Measurements from ENCODE around the gene NSF.
A peak's percentile ranks its signal among the peaks of the same experiment; 100 is the strongest.

Gene NSF

GRCh38 chr17:46739982-46740381, 149.5 kb downstream of the NSF start:
- Histone ChIP-seq H3K9me3 (ENCODE audit: control extremely low read depth in 1 of 5, control insufficient read depth in 4 of 5, insufficient read depth in 2 of 5, low read depth in 1 of 5, low read length in 4 of 5) (no peaks in the 10 kb centered on the region), H3K27me3 (replicated peaks in 2 of 5; ENCODE audit: control insufficient read depth in 4 of 5, insufficient read depth in 5 of 5, low read length in 4 of 5) (no peaks in the 10 kb centered on the region), H3K4me1 (ENCODE audit: control extremely low read depth in 1 of 4, control insufficient read depth in 4 of 4, insufficient read depth in 4 of 4, low read length in 3 of 4) (peaks cover 3 to 27% (median 14%) of the 10 kb centered on the region in 4 experiments), H3K4me3 (ENCODE audit: control insufficient read depth in 1 of 7, extremely low read depth in 1 of 7, insufficient read depth in 4 of 7, low read depth in 2 of 7, low read length in 6 of 7) (no peak overlapping the region), H3K27ac (ENCODE audit: insufficient read depth in 1 of 2, low read depth in 1 of 2, low read length in 2 of 2, poor library complexity in 1 of 2, severe bottlenecking in 2 of 2) (no peak overlapping the region), H3K36me3 (ENCODE audit: control insufficient read depth in 4 of 4, insufficient read depth in 4 of 4, low read length in 3 of 4) (peaks cover 0 to 8% (median 1%) of the 10 kb centered on the region in 4 experiments)
- DNase-seq, result no peak
- ChIA-PET CTCF (no interaction called here), POLR2A (no interaction called here)

GRCh38 chr17:46741122-46741730, 150.8 kb downstream of the NSF start:
- H3K4me1 ChIP-seq (ENCODE audit: control extremely low read depth in 1 of 4, control insufficient read depth in 4 of 4, insufficient read depth in 4 of 4, low read length in 3 of 4), result peaks cover 3 to 18% (median 8%) of the 10 kb centered on the region in 4 experiments
- ChIA-PET POLR2A (no interaction called here), CTCF (no interaction called here)
- no CpG with 5 or more reads among the region's 2 CpGs for WGBS (ENCODE audit: insufficient coverage)
- H3K27ac ChIP-seq (ENCODE audit: insufficient read depth in 1 of 2, low read depth in 1 of 2, low read length in 2 of 2, poor library complexity in 1 of 2, severe bottlenecking in 2 of 2), result no peak overlapping the region
- no peaks in the 10 kb centered on the region for H3K9me3 ChIP-seq (ENCODE audit: control extremely low read depth in 1 of 5, control insufficient read depth in 4 of 5, insufficient read depth in 2 of 5, low read depth in 1 of 5, low read length in 4 of 5)
- no peak for DNase-seq
- H3K36me3 ChIP-seq (ENCODE audit: control insufficient read depth in 4 of 4, insufficient read depth in 4 of 4, low read length in 3 of 4), result peaks cover 0 to 8% (median 1%) of the 10 kb centered on the region in 4 experiments
- H3K4me3 ChIP-seq (ENCODE audit: control insufficient read depth in 1 of 7, extremely low read depth in 1 of 7, insufficient read depth in 4 of 7, low read depth in 2 of 7, low read length in 6 of 7), result no peak overlapping the region
- H3K27me3 ChIP-seq (replicated peaks in 2 of 5; ENCODE audit: control insufficient read depth in 4 of 5, insufficient read depth in 5 of 5, low read length in 4 of 5), result no peaks in the 10 kb centered on the region

DNA sequence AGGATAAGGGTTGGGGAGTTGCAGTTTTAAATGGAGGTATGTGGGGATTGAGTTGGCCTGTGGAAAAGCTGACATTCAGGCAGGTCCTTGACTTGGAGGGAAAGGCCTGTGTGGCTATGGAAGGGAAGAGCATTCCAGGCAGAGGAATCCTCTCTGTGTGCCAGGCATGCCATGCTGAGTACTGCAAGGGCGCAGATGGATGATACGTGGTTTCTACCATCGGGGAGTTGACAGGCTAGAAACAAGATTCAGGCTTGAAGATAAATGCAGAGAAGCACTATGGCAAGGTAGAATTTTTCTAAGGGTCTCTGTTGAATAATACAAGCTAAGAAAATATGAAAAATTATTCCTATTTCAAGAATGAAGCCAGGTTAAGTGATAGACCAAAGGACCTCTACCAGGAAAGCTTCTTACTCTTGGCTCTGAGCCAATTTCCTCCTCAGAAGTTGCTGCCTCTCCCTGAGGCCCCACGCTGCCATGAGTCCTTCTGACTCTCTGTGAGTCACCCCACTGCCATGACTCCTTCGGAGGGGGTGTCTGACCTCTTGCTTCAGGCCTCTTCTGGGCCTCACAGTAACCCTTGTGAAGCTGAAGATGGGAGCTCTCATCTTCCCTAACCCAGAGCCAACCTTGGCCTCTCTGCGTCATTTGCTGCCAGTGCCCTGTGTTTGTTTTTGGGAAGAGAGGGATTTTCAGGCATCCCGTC, 152.2 kb downstream of the NSF start:
- Histone ChIP-seq H3K4me3 (ENCODE audit: control insufficient read depth in 1 of 7, extremely low read depth in 1 of 7, insufficient read depth in 4 of 7, low read depth in 2 of 7, low read length in 6 of 7) (no peak overlapping the region), H3K4me1 (ENCODE audit: control extremely low read depth in 1 of 4, control insufficient read depth in 4 of 4, insufficient read depth in 4 of 4, low read length in 3 of 4) (peaks cover 3 to 11% (median 6%) of the 10 kb centered on the region in 4 experiments), H3K9me3 (ENCODE audit: control extremely low read depth in 1 of 5, control insufficient read depth in 4 of 5, insufficient read depth in 2 of 5, low read depth in 1 of 5, low read length in 4 of 5) (no peaks in the 10 kb centered on the region), H3K27me3 (replicated peaks in 2 of 5; ENCODE audit: control insufficient read depth in 4 of 5, insufficient read depth in 5 of 5, low read length in 4 of 5) (no peaks in the 10 kb centered on the region), H3K36me3 (ENCODE audit: control insufficient read depth in 4 of 4, insufficient read depth in 4 of 4, low read length in 3 of 4) (peaks cover 0 to 10% (median 1%) of the 10 kb centered on the region in 4 experiments), H3K27ac (ENCODE audit: insufficient read depth in 1 of 2, low read depth in 1 of 2, low read length in 2 of 2, poor library complexity in 1 of 2, severe bottlenecking in 2 of 2) (no peak overlapping the region)
- CTCF ChIA-PET, result interaction anchor here (0.9 to 1.0 kb wide), 3 partner anchors 21 to 93 kb away, joined by 3 read pairs; no protein-coding TSS in a partner anchor
- POLR2A ChIA-PET, result no interaction called here
- WGBS (ENCODE audit: insufficient coverage), result 80% methylated on average over 5 of the region's 7 CpGs
- peak; percentile 9 to 45 (median 34) for DNase-seq

- H3K27ac ChIP-seq (ENCODE audit: insufficient read depth in 1 of 2, low read depth in 1 of 2, low read length in 2 of 2, poor library complexity in 1 of 2, severe bottlenecking in 2 of 2), result no peak overlapping the region
- H3K4me1 ChIP-seq (ENCODE audit: control extremely low read depth in 1 of 4, control insufficient read depth in 4 of 4, insufficient read depth in 4 of 4, low read length in 3 of 4), result peaks cover 3 to 11% (median 6%) of the 10 kb centered on the region in 4 experiments
- no CpG with 5 or more reads among the region's 1 CpG for WGBS (ENCODE audit: insufficient coverage)
- no peak overlapping the region for H3K4me3 ChIP-seq (ENCODE audit: control insufficient read depth in 1 of 7, extremely low read depth in 1 of 7, insufficient read depth in 4 of 7, low read depth in 2 of 7, low read length in 6 of 7)
- no peaks in the 10 kb centered on the region for H3K9me3 ChIP-seq (ENCODE audit: control extremely low read depth in 1 of 5, control insufficient read depth in 4 of 5, insufficient read depth in 2 of 5, low read depth in 1 of 5, low read length in 4 of 5)
- CTCF ChIA-PET, result no interaction called here
- DNase-seq, result no peak
- peaks cover 0 to 10% (median 1%) of the 10 kb centered on the region in 4 experiments for H3K36me3 ChIP-seq (ENCODE audit: control insufficient read depth in 4 of 4, insufficient read depth in 4 of 4, low read length in 3 of 4)
- POLR2A ChIA-PET, result no interaction called here
- no peaks in the 10 kb centered on the region for H3K27me3 ChIP-seq (replicated peaks in 2 of 5; ENCODE audit: control insufficient read depth in 4 of 5, insufficient read depth in 5 of 5, low read length in 4 of 5)
Measured at GRCh38 chr17:46744441-46744840, 154.0 kb downstream of the NSF start.

DNA sequence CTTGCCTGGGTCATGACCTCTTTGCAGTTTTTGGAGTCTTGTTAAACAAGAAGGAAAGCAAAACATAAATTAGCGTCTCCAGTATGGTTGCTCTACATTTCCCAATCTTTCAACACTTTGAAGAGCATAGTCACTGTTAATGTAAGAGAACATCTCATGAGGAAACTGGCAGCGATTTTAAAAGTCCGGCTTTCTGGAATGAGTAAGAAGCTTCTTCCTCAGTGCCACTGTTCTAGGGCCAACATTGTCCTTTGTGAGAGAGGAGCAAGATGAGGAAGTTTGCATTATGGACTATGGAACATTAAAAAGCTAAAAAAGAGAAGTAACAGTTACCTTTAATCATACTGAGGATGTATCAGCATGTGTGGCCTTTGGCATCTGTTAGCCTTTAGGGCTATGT, 154.9 kb downstream of the NSF start:
- 83% methylated on average over 1 of the region's 3 CpGs for WGBS (ENCODE audit: insufficient coverage)
- H3K4me1 ChIP-seq (ENCODE audit: control extremely low read depth in 1 of 4, control insufficient read depth in 4 of 4, insufficient read depth in 4 of 4, low read length in 3 of 4), result peaks cover 3 to 11% (median 6%) of the 10 kb centered on the region in 4 experiments
- H3K27me3 ChIP-seq (replicated peaks in 2 of 5; ENCODE audit: control insufficient read depth in 4 of 5, insufficient read depth in 5 of 5, low read length in 4 of 5), result no peaks in the 10 kb centered on the region
- H3K27ac ChIP-seq (ENCODE audit: insufficient read depth in 1 of 2, low read depth in 1 of 2, low read length in 2 of 2, poor library complexity in 1 of 2, severe bottlenecking in 2 of 2), result no peak overlapping the region
- CTCF ChIA-PET, result no interaction called here
- no peaks in the 10 kb centered on the region for H3K9me3 ChIP-seq (ENCODE audit: control extremely low read depth in 1 of 5, control insufficient read depth in 4 of 5, insufficient read depth in 2 of 5, low read depth in 1 of 5, low read length in 4 of 5)
- POLR2A ChIA-PET, result interaction anchor here (0.7 kb wide), 1 partner anchor 24 kb away, joined by 3 read pairs; no protein-coding TSS in a partner anchor
- H3K4me3 ChIP-seq (ENCODE audit: control insufficient read depth in 1 of 7, extremely low read depth in 1 of 7, insufficient read depth in 4 of 7, low read depth in 2 of 7, low read length in 6 of 7), result no peak overlapping the region
- peaks cover 2 to 14% (median 3%) of the 10 kb centered on the region in 4 experiments for H3K36me3 ChIP-seq (ENCODE audit: control insufficient read depth in 4 of 4, insufficient read depth in 4 of 4, low read length in 3 of 4)
- peak in 1 of 3 donors; percentile 10 for DNase-seq

DNA sequence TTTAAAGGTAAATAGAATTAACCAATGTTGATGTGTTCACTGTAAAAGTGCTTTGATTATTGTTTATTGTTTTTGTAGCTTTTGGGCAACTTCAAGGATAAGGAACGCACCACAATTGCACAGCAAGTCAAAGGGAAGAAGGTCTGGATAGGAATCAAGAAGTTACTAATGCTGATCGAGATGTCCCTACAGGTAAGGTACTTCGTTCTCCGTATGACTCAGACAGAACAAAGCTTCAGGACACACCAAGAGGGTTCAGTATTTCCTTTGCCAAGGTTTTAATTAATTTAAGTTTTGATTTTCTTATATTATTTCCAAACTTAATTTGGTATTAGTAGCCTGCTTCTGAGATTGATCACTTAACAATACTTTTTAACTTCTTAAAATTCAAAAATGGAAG, 161.0 kb downstream of the NSF start:
- DNase-seq, result no peak
- no peaks in the 10 kb centered on the region for H3K27me3 ChIP-seq (replicated peaks in 2 of 5; ENCODE audit: control insufficient read depth in 4 of 5, insufficient read depth in 5 of 5, low read length in 4 of 5)
- H3K4me3 ChIP-seq (ENCODE audit: control insufficient read depth in 1 of 7, extremely low read depth in 1 of 7, insufficient read depth in 4 of 7, low read depth in 2 of 7, low read length in 6 of 7), result no peak overlapping the region
- H3K27ac ChIP-seq (ENCODE audit: insufficient read depth in 1 of 2, low read depth in 1 of 2, low read length in 2 of 2, poor library complexity in 1 of 2, severe bottlenecking in 2 of 2), result no peak overlapping the region
- ChIA-PET CTCF (interaction anchor here (1.1 to 1.2 kb wide), 2 partner anchors 14 to 91 kb away, joined by 3 read pairs; no protein-coding TSS in a partner anchor), POLR2A (no interaction called here)
- no peaks in the 10 kb centered on the region for H3K4me1 ChIP-seq (ENCODE audit: control extremely low read depth in 1 of 4, control insufficient read depth in 4 of 4, insufficient read depth in 4 of 4, low read length in 3 of 4)
- 100% methylated on average over 2 of the region's 4 CpGs for WGBS (ENCODE audit: insufficient coverage)
- peaks cover 17 to 37% (median 26%) of the 10 kb centered on the region in 4 experiments for H3K36me3 ChIP-seq (ENCODE audit: control insufficient read depth in 4 of 4, insufficient read depth in 4 of 4, low read length in 3 of 4)
- H3K9me3 ChIP-seq (ENCODE audit: control extremely low read depth in 1 of 5, control insufficient read depth in 4 of 5, insufficient read depth in 2 of 5, low read depth in 1 of 5, low read length in 4 of 5), result no peaks in the 10 kb centered on the region

- no peak for DNase-seq
- Histone ChIP-seq H3K4me3 (ENCODE audit: control insufficient read depth in 1 of 7, extremely low read depth in 1 of 7, insufficient read depth in 4 of 7, low read depth in 2 of 7, low read length in 6 of 7) (no peak overlapping the region), H3K27ac (ENCODE audit: insufficient read depth in 1 of 2, low read depth in 1 of 2, low read length in 2 of 2, poor library complexity in 1 of 2, severe bottlenecking in 2 of 2) (no peak overlapping the region), H3K36me3 (ENCODE audit: control insufficient read depth in 4 of 4, insufficient read depth in 4 of 4, low read length in 3 of 4) (peaks cover 20 to 39% (median 32%) of the 10 kb centered on the region in 4 experiments), H3K4me1 (ENCODE audit: control extremely low read depth in 1 of 4, control insufficient read depth in 4 of 4, insufficient read depth in 4 of 4, low read length in 3 of 4) (no peaks in the 10 kb centered on the region), H3K27me3 (replicated peaks in 2 of 5; ENCODE audit: control insufficient read depth in 4 of 5, insufficient read depth in 5 of 5, low read length in 4 of 5) (no peaks in the 10 kb centered on the region), H3K9me3 (ENCODE audit: control extremely low read depth in 1 of 5, control insufficient read depth in 4 of 5, insufficient read depth in 2 of 5, low read depth in 1 of 5, low read length in 4 of 5) (no peaks in the 10 kb centered on the region)
- POLR2A ChIA-PET, result no interaction called here
- CTCF ChIA-PET, result no interaction called here
- WGBS (ENCODE audit: insufficient coverage), result 100% methylated on average over 2 of the region's 3 CpGs
Measured at GRCh38 chr17:46753776-46754175, 163.3 kb downstream of the NSF start.

Measured in common myeloid progenitor, CD34-positive (primary cell).